HG03060 (cell line): ENCODE data around the gene TTC21B.
"Not testable (repeated sequence)": the region's sequence is repeated elsewhere in the genome, so short reads cannot be mapped to it uniquely, and the experiment has no call there.

ENCODE experiments used
- ATAC-seq: cut with Tn5 transposase; IDR thresholded peaks from one replicate; pipeline ENCODE4 v1.9.1; 2021; ENCODE audit warnings: low read depth, moderate number of reproducible peaks; ENCODE audit not compliant: unreplicated experiment

Gene TTC21B

DNA sequence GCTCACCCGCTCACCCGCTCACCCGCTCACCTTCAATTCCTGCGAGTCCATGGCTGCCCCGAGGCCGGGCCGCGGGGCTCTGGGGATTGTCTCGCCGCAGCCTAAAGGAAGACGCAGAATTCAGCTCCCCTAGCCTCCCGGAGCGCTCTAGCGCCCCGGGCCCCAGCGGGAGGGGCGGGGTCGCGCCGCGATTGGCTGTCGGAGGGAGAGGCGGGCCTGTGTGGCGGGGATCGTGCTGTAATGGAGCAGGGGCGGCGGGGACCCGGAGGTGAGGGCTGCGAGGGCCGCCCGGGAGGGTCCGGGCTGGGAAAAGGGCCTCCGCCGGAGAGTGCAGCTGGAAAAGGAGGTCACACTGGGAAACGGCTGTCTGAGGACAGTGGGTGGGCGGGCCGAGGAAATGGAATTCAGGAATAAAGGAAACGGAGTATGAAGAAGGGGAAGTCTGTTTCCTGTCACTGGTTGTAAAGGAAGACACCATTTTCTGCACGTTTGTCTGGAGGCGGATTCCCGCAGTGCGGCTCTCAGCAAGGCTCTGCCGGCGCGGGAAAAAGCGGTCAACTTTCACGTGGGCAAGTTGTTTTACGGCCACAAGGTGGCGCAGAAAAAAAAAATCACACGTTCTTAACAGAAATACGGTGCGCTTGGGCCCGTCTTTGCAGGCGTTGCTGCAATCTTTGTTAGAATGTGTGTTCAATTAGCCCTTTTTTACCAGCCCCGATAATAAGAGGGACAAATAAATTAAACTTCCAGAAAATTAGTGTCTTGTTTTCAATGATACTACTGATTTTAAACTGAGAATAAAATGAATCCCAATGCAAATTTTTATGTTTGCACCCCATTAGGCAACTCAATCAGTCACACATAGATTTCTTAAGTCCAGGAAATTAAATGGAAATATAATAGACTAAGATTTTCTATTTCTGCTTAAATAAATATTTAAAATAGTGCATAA lies at the start of gene TTC21B:
TTC21B (minus strand) TSS at position 122 of the 952 bp plus-strand sequence; CDS start at position 51, 71 bp downstream.
- ATAC-seq: peak; percentile 83

- ATAC-seq: no peak
These were observed 46.8 kb upstream of the TTC21B start for GRCh38 chr2:166000401-166000800.

- no peak for ATAC-seq
These were observed 37.3 kb upstream of the TTC21B start for GRCh38 chr2:165990846-165991245.

- no peak for ATAC-seq
These were observed 36.3 kb upstream of the TTC21B start for GRCh38 chr2:165989851-165990250.

GRCh38 chr2:165985120-165985519 lies 31.5 kb upstream of the TTC21B start:
- no peak for ATAC-seq

DNA sequence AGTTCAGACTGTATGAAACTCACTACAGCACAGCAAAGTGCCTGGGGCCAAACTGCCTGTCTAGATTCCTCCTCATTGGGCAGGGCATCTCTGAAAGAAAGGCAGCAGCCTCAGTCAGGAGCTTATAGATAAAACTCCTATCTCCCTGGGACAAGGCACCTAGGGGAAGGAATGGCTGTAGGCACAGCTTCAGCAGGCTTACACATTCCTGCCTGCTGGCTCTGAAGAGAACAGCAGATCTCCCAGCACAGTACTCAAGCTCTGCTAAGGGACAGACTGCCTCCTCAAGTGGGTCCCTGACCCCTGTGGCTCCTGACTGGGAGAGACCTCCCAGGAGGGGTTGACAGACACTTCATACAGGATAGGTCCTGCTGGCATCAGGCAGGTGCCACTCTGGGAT lies 18.6 kb upstream of the TTC21B start:
- ATAC-seq: not testable (repeated sequence)

- no peak for ATAC-seq
These were observed 17.1 kb upstream of the TTC21B start for GRCh38 chr2:165970663-165971062.

GRCh38 chr2:165969227-165969626 lies 15.7 kb upstream of the TTC21B start:
- ATAC-seq: no peak

DNA sequence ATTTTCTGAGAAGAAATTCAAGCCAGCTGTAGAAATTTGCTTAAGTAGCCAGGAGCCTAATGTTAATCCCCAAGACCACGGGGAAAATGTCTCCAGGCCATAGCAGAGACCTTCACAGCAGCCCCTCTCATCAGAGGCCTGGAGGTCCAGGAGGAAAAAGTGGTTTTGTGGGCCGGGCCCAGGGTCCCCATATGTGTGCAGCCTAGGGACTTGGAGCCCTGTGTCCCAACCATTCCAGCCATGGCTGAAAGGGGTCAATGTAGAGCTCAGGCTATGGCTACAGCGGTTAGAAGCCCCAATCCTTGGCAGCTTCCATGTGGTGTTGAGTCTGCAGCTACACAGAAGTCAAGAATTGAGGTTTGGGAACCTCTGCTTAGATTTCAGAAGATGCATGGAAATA lies 14.2 kb upstream of the TTC21B start:
- no peak for ATAC-seq

DNA sequence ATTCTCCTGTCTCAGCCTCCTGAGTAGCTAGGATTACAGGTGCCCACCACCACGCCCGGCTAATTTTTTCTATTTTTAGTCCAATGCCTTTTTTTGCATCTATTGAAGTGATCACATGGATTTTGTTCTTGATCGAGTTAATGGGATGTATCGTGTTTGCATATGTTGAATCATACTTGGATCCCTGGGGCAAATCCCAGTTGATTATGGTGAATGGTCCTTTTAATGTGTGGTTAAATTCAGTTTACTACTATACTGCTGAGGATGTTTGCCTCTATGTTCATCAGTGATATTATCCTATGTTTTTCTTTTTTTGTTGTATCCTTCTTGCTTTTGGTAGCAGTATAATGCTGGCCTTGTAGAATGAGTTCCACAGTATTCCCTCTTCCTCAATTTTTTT lies 8.2 kb upstream of the TTC21B start:
- no peak for ATAC-seq

- no peak for ATAC-seq
These were observed 5.8 kb upstream of the TTC21B start for GRCh38 chr2:165959371-165959770.

DNA sequence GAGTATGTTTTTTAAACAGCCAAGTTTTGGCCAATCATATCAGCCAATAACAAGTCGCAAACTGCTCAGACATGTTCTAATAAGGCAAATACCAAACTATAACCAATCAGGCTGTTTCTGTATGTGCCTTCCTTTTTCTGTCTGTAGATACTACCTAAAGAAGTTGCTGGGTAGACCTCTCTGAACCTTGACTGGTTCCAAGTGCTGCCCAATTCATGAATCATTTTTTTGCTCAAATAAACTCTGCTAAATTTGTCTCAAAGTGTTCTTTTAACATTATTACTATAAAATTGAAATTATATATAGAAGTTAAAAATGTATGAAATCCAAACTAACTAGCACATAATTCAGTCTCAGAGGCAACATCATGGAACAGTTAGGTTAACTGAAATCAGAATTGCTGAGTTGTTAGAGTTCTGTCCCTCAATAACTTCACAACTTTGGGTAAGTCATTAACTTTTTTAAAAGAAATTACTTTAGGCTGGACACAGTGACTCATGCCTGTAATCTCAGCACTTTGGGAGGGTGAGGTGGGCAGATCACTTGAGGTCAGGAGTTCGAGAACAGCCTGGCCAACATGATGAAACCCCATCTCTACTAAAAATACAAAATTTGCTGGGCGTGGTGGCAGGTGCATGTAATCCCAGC lies 4.9 kb upstream of the TTC21B start:
- no peak for ATAC-seq

- no peak for ATAC-seq
These were observed 3.6 kb upstream of the TTC21B start for GRCh38 chr2:165957030-165957675.

DNA sequence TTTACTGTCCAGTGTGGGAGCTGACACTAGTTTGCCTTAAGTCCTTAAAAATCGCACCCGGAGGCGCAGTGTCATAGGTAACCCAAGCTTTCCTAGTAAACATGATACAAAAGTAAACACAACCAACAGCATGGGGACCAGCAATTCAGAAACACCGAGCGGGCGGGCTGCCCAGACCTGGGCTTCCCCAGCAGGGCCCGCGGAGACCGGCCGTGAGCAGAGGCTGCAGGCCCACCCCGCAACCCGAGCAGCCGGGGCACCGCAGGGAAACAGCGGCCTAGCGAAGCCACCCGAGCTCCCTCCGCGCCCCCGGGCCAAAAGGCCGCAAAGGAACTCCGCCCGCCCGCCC lies 296 bp downstream of the TTC21B start:
- ATAC-seq: peak; percentile 16

GRCh38 chr2:165952741-165953211 lies 800 bp downstream of the TTC21B start:
- no peak for ATAC-seq

GRCh38 chr2:165952085-165952484 lies 1.5 kb downstream of the TTC21B start:
- ATAC-seq: no peak

DNA sequence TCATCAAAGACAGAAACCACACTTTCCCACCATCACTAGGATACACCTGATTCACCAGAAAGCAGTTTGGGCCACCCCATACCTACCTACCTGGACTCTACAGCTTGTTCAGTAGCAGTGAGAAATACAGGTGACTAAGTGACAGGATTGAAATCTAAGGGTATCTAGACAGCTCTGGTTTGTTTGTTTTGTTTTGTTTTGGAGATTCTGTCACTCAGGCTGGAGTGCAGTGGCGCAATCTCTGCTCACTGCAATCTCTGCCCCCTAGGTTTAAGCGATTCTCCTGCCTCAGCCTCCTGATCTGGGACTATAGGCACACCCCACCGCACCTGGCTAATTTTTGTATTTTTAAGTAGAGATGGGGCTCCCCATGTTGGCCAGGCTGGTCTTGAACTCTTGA lies 3.1 kb downstream of the TTC21B start:
- no peak for ATAC-seq

GRCh38 chr2:165941827-165942226 lies 11.7 kb downstream of the TTC21B start:
- ATAC-seq: no peak

DNA sequence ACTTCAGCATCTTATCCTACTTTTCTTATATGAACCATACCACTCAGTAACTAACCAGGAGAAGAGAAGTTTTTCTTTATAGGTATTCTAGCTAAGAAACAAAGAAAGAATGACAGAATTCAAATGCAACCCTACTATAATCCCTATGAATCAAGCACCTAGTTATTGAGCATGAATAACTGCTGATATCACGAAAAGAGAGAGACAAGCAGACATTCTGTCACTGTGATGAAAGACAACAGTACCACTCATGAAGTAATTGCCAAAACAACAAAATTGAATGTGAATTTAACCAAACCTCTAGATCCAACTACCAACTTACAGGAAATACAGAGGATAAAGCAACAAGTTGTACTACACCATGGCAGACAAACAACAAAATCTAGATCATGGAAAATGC lies 15.3 kb downstream of the TTC21B start:
- no peak for ATAC-seq

DNA sequence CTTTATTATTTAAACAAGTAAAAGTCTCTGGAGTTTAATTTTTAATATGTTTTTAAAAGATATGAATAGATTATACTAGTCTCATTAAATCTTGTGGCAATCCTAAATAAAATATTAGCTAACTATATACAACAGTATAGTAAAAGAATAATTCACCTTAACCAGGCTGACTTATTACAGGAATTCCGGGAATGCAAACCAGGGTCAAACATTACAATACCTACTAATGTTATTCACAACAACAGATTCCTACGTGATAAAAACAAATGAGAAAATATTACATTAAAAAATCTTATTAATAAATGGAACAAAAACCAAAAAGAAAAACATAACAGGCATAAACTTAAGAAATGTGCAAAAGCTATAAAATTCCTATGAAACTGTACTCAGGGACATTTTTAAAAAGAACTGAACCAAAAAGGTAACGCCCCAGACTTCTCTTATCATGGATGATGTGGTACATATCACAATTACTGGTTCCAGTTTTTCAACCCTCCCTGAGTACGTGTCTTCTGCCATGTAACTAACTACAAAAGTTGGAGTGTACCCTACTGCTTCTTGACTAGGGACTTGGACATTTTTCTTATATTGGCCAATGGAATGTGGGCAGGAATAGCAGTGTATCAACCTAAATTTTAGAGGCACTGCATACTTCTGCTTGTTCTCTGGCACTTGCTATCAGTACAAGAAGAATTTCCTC lies 20.2 kb downstream of the TTC21B start:
- ATAC-seq: no peak

- ATAC-seq: no peak
These were observed 25.8 kb downstream of the TTC21B start for GRCh38 chr2:165927774-165928173.
